H1 (cell line): ENCODE results near the gene GLS. TPM values are rescaled to one million over a fixed set of nuclear protein-coding genes. Genes with fewer than 3 reads are reported as not detected.

Experiments used
- CTCF ChIA-PET: fragments of 300-600 bp; sonication (Branson Sonifier 250); formaldehyde crosslinking; loops from one replicate; lab custom pipeline; 2021; ENCODE audit not compliant: partially characterized antibody; lab: Charles Lee
- POLR2A ChIA-PET: fragments of 300-600 bp; sonication (Branson Sonifier 250); formaldehyde crosslinking; loops from one replicate; lab custom pipeline; 2021; ENCODE audit warnings: inconsistent platforms; ENCODE audit not compliant: partially characterized antibody; lab: Charles Lee
- DNase-seq, 2 experiments: peaks; one replicate each; pipeline versions ENCODE4 v3.0.0 to v3.0.0-alpha.2; 2010 to 2022; ENCODE audit warnings: low spot score in 2 of 2, low read depth in 1 of 2, mixed read lengths in 1 of 2
- FAIRE-seq: peaks from 2 replicates; lab custom pipeline; 2011; peaks lifted over from hg19 to GRCh38; lab: Jason Lieb, UNC
- H2AFZ ChIP-seq: 2 replicates; pipeline ENCODE4 v1.8.1; 2012; ENCODE audit warnings: low read length, inconsistent platforms
- H2AK5ac ChIP-seq: 2 replicates; pipeline ENCODE4 v1.6.1; 2013; ENCODE audit warnings: low read depth, low read length
- H2BK120ac ChIP-seq: replicated peaks from 2 replicates; pipeline ENCODE3; 2013; ENCODE audit warnings: low read depth, low read length, inconsistent platforms
- H2BK12ac ChIP-seq: 2 replicates; pipeline ENCODE4 v1.6.1; 2013; ENCODE audit warnings: low read depth, low read length
- H2BK15ac ChIP-seq: 2 replicates; pipeline ENCODE4 v1.6.1; 2013; ENCODE audit warnings: low read length
- H2BK20ac ChIP-seq: 2 replicates; pipeline ENCODE4 v1.6.1; 2013; ENCODE audit warnings: low read length
- H2BK5ac ChIP-seq: 2 replicates; pipeline ENCODE4 v1.6.1; 2013; ENCODE audit warnings: low read depth, low read length
- H3K14ac ChIP-seq: 2 replicates; pipeline ENCODE4 v1.6.1; 2013; ENCODE audit warnings: inconsistent platforms; ENCODE audit not compliant: insufficient read length
- H3K18ac ChIP-seq: 2 replicates; pipeline ENCODE4 v1.6.1; 2013; ENCODE audit warnings: low read length; ENCODE audit errors: extremely low read depth
- H3K23ac ChIP-seq: 2 replicates; pipeline ENCODE4 v1.6.1; 2013; ENCODE audit warnings: inconsistent platforms; ENCODE audit not compliant: insufficient read length
- H3K23me2 ChIP-seq: 2 replicates; pipeline ENCODE4 v1.6.1; 2013; ENCODE audit warnings: low read depth, low read length
- H3K27ac ChIP-seq: 2 replicates; pipeline ENCODE4 v1.6.1; 2011; ENCODE audit warnings: low read depth, low read length, inconsistent platforms
- H3K27me3 ChIP-seq, 4 experiments: replicated peaks in 1 of 4; 1 replicate in 1 of 4; 2 replicates in 3 of 4; pipeline versions ENCODE4 v1.6.1 to v1.8.1; 2011 to 2013; ENCODE audit warnings: low read length in 3 of 4, mild to moderate bottlenecking in 3 of 4, inconsistent platforms in 2 of 4, mixed read lengths in 2 of 4, moderate library complexity in 1 of 4; ENCODE audit not compliant: control insufficient read depth in 3 of 4, insufficient read depth in 3 of 4; ENCODE audit errors: extremely low read depth in 1 of 4
- H3K36me3 ChIP-seq, 4 experiments: 2 replicates each; pipeline versions ENCODE4 v1.6.1 to v1.8.1; 2011 to 2013; ENCODE audit warnings: mild to moderate bottlenecking in 4 of 4, low read length in 3 of 4, moderate library complexity in 2 of 4, control low read depth in 1 of 4, inconsistent platforms in 1 of 4; ENCODE audit not compliant: insufficient read depth in 4 of 4, control insufficient read depth in 2 of 4
- H3K4ac ChIP-seq: replicated peaks from 2 replicates; pipeline ENCODE3; 2013; ENCODE audit warnings: low read length, low read depth, mixed read lengths, inconsistent platforms; ENCODE audit not compliant: insufficient read length
- H3K4me1 ChIP-seq, 4 experiments: replicated peaks in 1 of 4; 1 replicate in 1 of 4; 2 replicates in 3 of 4; pipeline versions ENCODE4 v1.6.1 to v1.8.1; 2011 to 2013; ENCODE audit warnings: low read length in 3 of 4, inconsistent platforms in 2 of 4, mixed read lengths in 1 of 4; ENCODE audit not compliant: insufficient read depth in 4 of 4, control insufficient read depth in 3 of 4
- H3K4me2 ChIP-seq, 2 experiments: 2 replicates each; pipeline versions ENCODE4 v1.6.1 to v1.8.1; 2011 to 2013; ENCODE audit warnings: low read depth in 2 of 2, low read length in 2 of 2, control low read depth in 1 of 2, inconsistent platforms in 1 of 2, mild to moderate bottlenecking in 1 of 2; ENCODE audit not compliant: insufficient read depth in 1 of 2
- H3K4me3 ChIP-seq, 4 experiments: fragments of 200-600, 300-600 bp in 1 of 4; sonication (generic), shearing (Covaris generic), sonication (Bioruptor Twin) in 1 of 4; 2 replicates each; pipeline versions ENCODE4 v1.5.1 to v1.8.1; 2011 to 2016; ENCODE audit warnings: low read length in 4 of 4, low read depth in 3 of 4, control low read depth in 2 of 4, inconsistent platforms in 2 of 4, mild to moderate bottlenecking in 2 of 4, mixed read lengths in 1 of 4, moderate library complexity in 1 of 4; ENCODE audit not compliant: insufficient read depth in 2 of 4; ENCODE audit errors: extremely low read depth in 1 of 4
- H3K56ac ChIP-seq: replicated peaks from 2 replicates; pipeline ENCODE3; 2013; ENCODE audit warnings: low read depth, mild to moderate bottlenecking, mixed read lengths, low read length, inconsistent platforms; ENCODE audit not compliant: insufficient read length
- H3K79me1 ChIP-seq: 2 replicates; pipeline ENCODE4 v1.6.1; 2013; ENCODE audit warnings: low read depth, low read length, control low read depth
- H3K79me2 ChIP-seq, 2 experiments: 2 replicates each; pipeline versions ENCODE4 v1.6.1 to v1.8.1; 2012 to 2013; ENCODE audit warnings: low read length in 2 of 2, mild to moderate bottlenecking in 2 of 2, inconsistent platforms in 1 of 2; ENCODE audit not compliant: insufficient read depth in 2 of 2, control insufficient read depth in 1 of 2
- H3K9ac ChIP-seq, 4 experiments: replicated peaks in 1 of 4; 1 replicate in 1 of 4; 2 replicates in 3 of 4; pipeline versions ENCODE4 v1.6.1 to v1.8.1; 2011 to 2013; ENCODE audit warnings: low read depth in 3 of 4, low read length in 3 of 4, control low read depth in 2 of 4, mild to moderate bottlenecking in 2 of 4, moderate library complexity in 2 of 4, inconsistent platforms in 1 of 4; ENCODE audit errors: extremely low read depth in 1 of 4
- H3K9me3 ChIP-seq, 2 experiments: 2 replicates each; pipeline versions ENCODE4 v1.6.1 to v1.8.1; 2012 to 2013; ENCODE audit warnings: mild to moderate bottlenecking in 2 of 2, moderate library complexity in 2 of 2, control low read depth in 1 of 2, inconsistent platforms in 1 of 2, low read depth in 1 of 2, low read length in 1 of 2, mixed read lengths in 1 of 2; ENCODE audit not compliant: insufficient read depth in 2 of 2
- H4K20me1 ChIP-seq, 2 experiments: replicated peaks in 1 of 2; 2 replicates each; pipeline versions ENCODE3 to v1.8.1; 2011 to 2013; ENCODE audit warnings: inconsistent platforms in 2 of 2, low read length in 2 of 2, mild to moderate bottlenecking in 1 of 2; ENCODE audit not compliant: insufficient read depth in 2 of 2, control insufficient read depth in 1 of 2
- H4K5ac ChIP-seq: 2 replicates; pipeline ENCODE4 v1.6.1; 2013; ENCODE audit warnings: low read length, low read depth, mixed read lengths, inconsistent platforms; ENCODE audit not compliant: insufficient read length
- H4K8ac ChIP-seq: 2 replicates; pipeline ENCODE4 v1.8.0; 2013; ENCODE audit warnings: mild to moderate bottlenecking, moderate library complexity, low read length, inconsistent platforms; ENCODE audit not compliant: insufficient read depth; ENCODE audit errors: extremely low read depth
- H4K91ac ChIP-seq: replicated peaks from 2 replicates; pipeline ENCODE3; 2013; ENCODE audit warnings: low read length, mixed read lengths, inconsistent platforms; ENCODE audit not compliant: insufficient read length
- WGBS, 2 experiments: shearing (Covaris generic) in 1 of 2; methylation state at CpG; one replicate each; pipeline versions ENCODE4 v1.1.6 to v1.1.7; 2013 to 2015; ENCODE audit warnings: low lambda C conversion rate in 2 of 2, mixed read lengths in 2 of 2, inconsistent platforms in 1 of 2, low coverage in 1 of 2, missing lambda C conversion rate in 1 of 2; ENCODE audit not compliant: insufficient replicate concordance in 2 of 2, insufficient coverage in 1 of 2, insufficient read length in 1 of 2; ENCODE audit errors: extremely low coverage in 1 of 2, missing lambda C conversion rate in 1 of 2; 5-methylcytosine and 5-hydroxymethylcytosine counted together
- polyA plus RNA-seq, 7 experiments: library from polyadenylated mRNA; depleted of rRNA in 3 of 7; stranded (reverse) in 5 of 7; unstranded in 2 of 7; fragments of >200 nt in 5 of 7; fragments of 200-250 nt in 2 of 7; gene quantifications; 1 replicate in 5 of 7; 2 replicates in 1 of 7; 4 replicates in 1 of 7; pipeline versions ENCODE4 v1.2.1 to v1.2.3, GENCODE V29; 2011 to 2013; ENCODE audit warnings: missing spikeins in 2 of 7, mixed read lengths in 2 of 7
- total RNA-seq: library from RNA; stranded (reverse); fragmentation: NEBNext Ultra II Directional; extraction: Animal tissue kit (Norgen Biotek cat#: 25700); gene quantifications from 2 replicates; pipeline ENCODE4 v1.2.1, GENCODE V29; 2021

Gene GLS
- total and polyA plus RNA-seq, 2 of the 8 experiments (the other 6 are each of a cell fraction or from before 2014, with no cell fraction given) = 15.7 to 89.8 TPM

DNA sequence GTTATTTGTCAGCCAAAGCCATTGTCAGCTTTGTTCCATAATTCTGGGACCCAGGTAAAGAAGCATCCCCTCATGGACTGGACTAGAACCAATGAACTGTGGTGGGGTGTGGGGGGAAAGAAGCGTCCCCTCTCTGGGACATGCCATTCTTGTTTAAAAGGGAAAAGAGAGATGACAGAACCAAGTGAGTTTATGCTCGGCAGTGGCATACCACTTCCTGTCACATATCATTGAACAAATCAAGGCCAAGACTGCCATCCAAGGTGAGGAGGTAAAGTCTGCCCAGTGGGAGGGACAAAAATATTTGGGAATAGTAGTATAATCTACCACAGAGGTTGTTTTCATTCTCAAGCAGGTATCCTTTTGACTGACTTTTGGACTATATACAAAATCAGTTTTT lies 4.7 kb upstream of the GLS start:
- H3K9me3 ChIP-seq = no peaks in the 10 kb centered on the region
- H3K4me1 ChIP-seq = no peaks in the 10 kb centered on the region; a peak in 1 of 7 replicates
- no peak overlapping the region for H3K27ac ChIP-seq
- no peak overlapping the region for H4K91ac ChIP-seq
- H2AK5ac ChIP-seq = no peak overlapping the region
- no peaks in the 10 kb centered on the region for H4K20me1 ChIP-seq
- H2BK20ac ChIP-seq = no peak overlapping the region
- FAIRE-seq (no peak), DNase-seq (no peak)
- no peak overlapping the region for H3K56ac ChIP-seq
- 91% methylated on average over 2 of the region's 2 CpGs; no CpG with 5 or more reads in 1 of the 2 experiments for WGBS, 2 experiments
- no peak overlapping the region for H3K4ac ChIP-seq
- no peak overlapping the region for H3K14ac ChIP-seq
- H3K4me2 ChIP-seq = no peak overlapping the region
- H3K36me3 ChIP-seq = no peaks in the 10 kb centered on the region
- H3K79me1 ChIP-seq = no peaks in the 10 kb centered on the region
- H3K18ac ChIP-seq = no peak overlapping the region
- H2BK5ac ChIP-seq = no peak overlapping the region
- H4K8ac ChIP-seq = no peak overlapping the region
- POLR2A ChIA-PET = interaction anchor here (0.9 kb wide), 1 partner anchor 15 kb away, joined by 3 read pairs; no protein-coding TSS in a partner anchor
- CTCF ChIA-PET = interaction anchor here (0.7 to 2.4 kb wide), 4 partner anchors 17 to 94 kb away, joined by 3 to 13 read pairs (median 4); no protein-coding TSS in a partner anchor
- H4K5ac ChIP-seq = no peak overlapping the region
- H3K23ac ChIP-seq = no peak overlapping the region
- H3K9ac ChIP-seq = no peak overlapping the region
- no peak overlapping the region for H3K4me3 ChIP-seq
- no peak overlapping the region for H2BK12ac ChIP-seq
- no peak overlapping the region for H2BK15ac ChIP-seq
- no peaks in the 10 kb centered on the region for H3K27me3 ChIP-seq
- 0 out of 2 replicates have a peak overlapping the region, but pooled peaks have one; percentile 6 for H2AFZ ChIP-seq
- no peak overlapping the region for H2BK120ac ChIP-seq
- no peaks in the 10 kb centered on the region for H3K79me2 ChIP-seq
- peaks cover 4% of the 10 kb centered on the region; the same call in 1 of the 2 replicates for H3K23me2 ChIP-seq
